Vagina (tissue), 2 donors: ENCODE measurements around the gene SESTD1. TPM values are rescaled to one million over a fixed set of nuclear protein-coding genes. Genes with fewer than 3 reads are reported as not detected.

Source experiments
- DNase-seq, 2 donors: peaks; one replicate each; pipeline ENCODE4 v3.0.0-alpha.2; 2017; ENCODE audit errors: extremely low spot score in 2 of 2
- H3K27ac ChIP-seq: fragments of 200-600 bp; sonication (generic); one replicate; pipeline ENCODE4 v1.5.1; 2019
- H3K27me3 ChIP-seq: fragments of 200-600 bp; sonication (generic); one replicate; pipeline ENCODE4 v1.5.1; 2019
- H3K36me3 ChIP-seq, 2 donors: fragments of 200-600 bp; sonication (generic); one replicate each; pipeline ENCODE4 v1.5.1; 2017 to 2019
- H3K4me1 ChIP-seq: fragments of 200-600 bp; sonication (generic); one replicate; pipeline ENCODE4 v1.5.1; 2019
- H3K4me3 ChIP-seq, 2 donors: fragments of 200-600 bp; sonication (generic); 1 replicate in 1 of 2; 2 replicates in 1 of 2; pipeline ENCODE4 v1.5.1; 2016 to 2019
- H3K9me3 ChIP-seq: fragments of 200-600 bp; sonication (generic); one replicate; pipeline ENCODE4 v1.5.1; 2019
- CTCF ChIP-seq, 3 experiments: fragments of 450-650 bp in 2 of 3; fragments of 200-600 bp in 1 of 3; sonication (generic) in 1 of 3; IDR thresholded peaks; one replicate each; pipeline ENCODE4 v1.5.1; 2017 to 2019; ENCODE audit warnings: antibody characterized with exemption in 3 of 3, mild to moderate bottlenecking in 2 of 3, moderate library complexity in 2 of 3
- POLR2A ChIP-seq, 2 donors: fragments of 450-650 bp; IDR thresholded peaks; one replicate each; pipeline ENCODE4 v1.6.1; 2017; ENCODE audit warnings: antibody characterized with exemption in 2 of 2, mild to moderate bottlenecking in 2 of 2, moderate library complexity in 2 of 2
- POLR2AphosphoS5 ChIP-seq, 2 donors: sonication (generic); formaldehyde crosslinking; IDR thresholded peaks; one replicate each; pipeline ENCODE4 v1.9.0; 2017; ENCODE audit warnings: antibody characterized with exemption in 2 of 2, mild to moderate bottlenecking in 2 of 2, low read depth in 1 of 2; ENCODE audit not compliant: insufficient read depth in 1 of 2
- intact Hi-C: fragments of 100-400 bp; cut with DNase I; formaldehyde crosslinking; loops from one replicate; pipeline ENCODE4 v1.15.1; 2023
- total RNA-seq: library from RNA; depleted of rRNA; stranded (reverse); fragments of >200 nt; gene quantifications from one replicate; pipeline ENCODE4 v1.2.3, GENCODE V29; 2016

Gene SESTD1
- total RNA-seq, 1 donor from 2014 or later: 23.3 TPM

GRCh38 chr2:179071810-179072355, 192.7 kb downstream of the SESTD1 start:
- no peak overlapping the region for H3K4me3 ChIP-seq
- TF ChIP-seq POLR2AphosphoS5 (IDR thresholded peaks at IDR 0.05; ENCODE audit: insufficient read depth in 1 of 2, low read depth in 1 of 2) (peak in 1 of 2 donors; percentile 26), POLR2A (IDR thresholded peaks at IDR 0.05) (no peak)
- H3K9me3 ChIP-seq: no peaks in the 10 kb centered on the region
- no peak for DNase-seq
- no peaks in the 10 kb centered on the region for H3K27me3 ChIP-seq
- H3K4me1 ChIP-seq: no peaks in the 10 kb centered on the region
- intact Hi-C loops: no loop called here
- H3K36me3 ChIP-seq: no peaks in the 10 kb centered on the region
- no peak overlapping the region for H3K27ac ChIP-seq

GRCh38 chr2:179070895-179071294, 193.7 kb downstream of the SESTD1 start:
- intact Hi-C loops: no loop called here
- Histone ChIP-seq H3K9me3 (no peaks in the 10 kb centered on the region), H3K27ac (no peak overlapping the region), H3K4me3 (no peak overlapping the region), H3K36me3 (no peaks in the 10 kb centered on the region), H3K27me3 (no peaks in the 10 kb centered on the region), H3K4me1 (no peaks in the 10 kb centered on the region)
- no peak for TF ChIP-seq POLR2AphosphoS5 (IDR thresholded peaks at IDR 0.05; ENCODE audit: insufficient read depth in 1 of 2, low read depth in 1 of 2)
- no peak for TF ChIP-seq CTCF (IDR thresholded peaks at IDR 0.05)
- TF ChIP-seq POLR2A (IDR thresholded peaks at IDR 0.05): no peak
- no peak for DNase-seq

- H3K27ac ChIP-seq: no peak overlapping the region
- no peaks in the 10 kb centered on the region for H3K9me3 ChIP-seq
- intact Hi-C loops: no loop called here
- H3K27me3 ChIP-seq: no peaks in the 10 kb centered on the region
- DNase-seq: no peak
- TF ChIP-seq POLR2A (IDR thresholded peaks at IDR 0.05): no peak
- no peak for TF ChIP-seq CTCF (IDR thresholded peaks at IDR 0.05)
- no peak for TF ChIP-seq POLR2AphosphoS5 (IDR thresholded peaks at IDR 0.05; ENCODE audit: insufficient read depth in 1 of 2, low read depth in 1 of 2)
- no peaks in the 10 kb centered on the region for H3K4me1 ChIP-seq
- no peaks in the 10 kb centered on the region for H3K36me3 ChIP-seq
- no peak overlapping the region for H3K4me3 ChIP-seq
Observed at GRCh38 chr2:179069685-179070084, 194.9 kb downstream of the SESTD1 start.

- intact Hi-C loops: no loop called here
- no peak for DNase-seq
- no peak overlapping the region for H3K27ac ChIP-seq
- H3K4me3 ChIP-seq: no peak overlapping the region
- H3K27me3 ChIP-seq: no peaks in the 10 kb centered on the region
- H3K4me1 ChIP-seq: no peaks in the 10 kb centered on the region
- no peaks in the 10 kb centered on the region for H3K9me3 ChIP-seq
- H3K36me3 ChIP-seq: no peaks in the 10 kb centered on the region
- no peak for TF ChIP-seq CTCF (IDR thresholded peaks at IDR 0.05)
- no peak for TF ChIP-seq POLR2A (IDR thresholded peaks at IDR 0.05)
- no peak for TF ChIP-seq POLR2AphosphoS5 (IDR thresholded peaks at IDR 0.05; ENCODE audit: insufficient read depth in 1 of 2, low read depth in 1 of 2)
Observed at GRCh38 chr2:179068991-179069643, 195.5 kb downstream of the SESTD1 start.

- Histone ChIP-seq H3K27me3 (no peaks in the 10 kb centered on the region), H3K9me3 (no peaks in the 10 kb centered on the region), H3K27ac (no peak overlapping the region), H3K36me3 (no peaks in the 10 kb centered on the region), H3K4me1 (no peaks in the 10 kb centered on the region), H3K4me3 (no peak overlapping the region)
- TF ChIP-seq CTCF (IDR thresholded peaks at IDR 0.05) (no peak), POLR2A (IDR thresholded peaks at IDR 0.05) (no peak), POLR2AphosphoS5 (IDR thresholded peaks at IDR 0.05; ENCODE audit: insufficient read depth in 1 of 2, low read depth in 1 of 2) (no peak)
- DNase-seq: no peak
- intact Hi-C loops: no loop called here
Observed at GRCh38 chr2:179059026-179059700, 205.5 kb downstream of the SESTD1 start.
